PFSK-1 (cell line): ENCODE data around the gene OR8I2.

Experiments
- FOXP2 ChIP-seq: optimal IDR thresholded peaks from 2 replicates; pipeline ENCODE3; 2011; ENCODE audit warnings: borderline replicate concordance, control low read depth, inconsistent platforms; ENCODE audit not compliant: insufficient read depth; ENCODE audit errors: extremely low read length, extremely low read depth
- POLR2AphosphoS5 ChIP-seq: IDR thresholded peaks from 2 replicates; pipeline ENCODE4 v1.6.1; 2012; ENCODE audit warnings: low read depth, mild to moderate bottlenecking, control low read depth, low read length, moderate library complexity
- SIN3A ChIP-seq: IDR thresholded peaks from 2 replicates; pipeline ENCODE4 v1.6.1; 2012; ENCODE audit warnings: mild to moderate bottlenecking, low read length, moderate library complexity, borderline replicate concordance; ENCODE audit not compliant: insufficient read depth
- TAF1 ChIP-seq: IDR thresholded peaks from 2 replicates; pipeline ENCODE4 v1.6.1; 2012; ENCODE audit warnings: low read length, control low read depth, borderline replicate concordance; ENCODE audit not compliant: insufficient read depth
- TF ChIP-seq, protein P1 (sequence below), 2 experiments: IDR thresholded peaks; 2 replicates each; pipeline versions ENCODE4 v1.6.1 to v1.8.0; 2011 to 2012; ENCODE audit warnings: low read depth in 2 of 2, low read length in 2 of 2, control low read depth in 1 of 2, inconsistent platforms in 1 of 2, mild to moderate bottlenecking in 1 of 2, moderate library complexity in 1 of 2; ENCODE audit not compliant: insufficient read depth in 1 of 2

Gene OR8I2

DNA sequence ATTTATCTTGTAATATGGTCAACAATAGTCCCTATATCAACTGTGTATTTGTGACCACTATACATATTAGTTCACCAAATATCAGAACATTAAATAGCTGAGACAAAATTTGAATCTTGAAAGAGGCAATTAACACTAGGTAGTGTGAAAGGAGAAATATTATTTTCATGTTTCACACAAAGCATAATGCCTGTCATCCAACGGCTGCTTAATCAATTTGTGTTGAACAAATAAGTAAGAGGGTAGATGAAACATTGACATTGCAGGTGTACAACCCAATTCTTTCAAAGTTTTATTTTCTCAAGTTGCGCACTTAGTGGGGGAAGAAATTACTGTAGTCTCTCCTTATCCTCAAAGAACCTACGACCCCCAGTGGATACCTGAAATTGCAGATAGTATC, 3.4 kb upstream of the OR8I2 start:
- TF ChIP-seq POLR2AphosphoS5 (no peak), SIN3A (no peak), FOXP2 (no peak), TAF1 (no peak)
- TF ChIP-seq, protein P1, sequence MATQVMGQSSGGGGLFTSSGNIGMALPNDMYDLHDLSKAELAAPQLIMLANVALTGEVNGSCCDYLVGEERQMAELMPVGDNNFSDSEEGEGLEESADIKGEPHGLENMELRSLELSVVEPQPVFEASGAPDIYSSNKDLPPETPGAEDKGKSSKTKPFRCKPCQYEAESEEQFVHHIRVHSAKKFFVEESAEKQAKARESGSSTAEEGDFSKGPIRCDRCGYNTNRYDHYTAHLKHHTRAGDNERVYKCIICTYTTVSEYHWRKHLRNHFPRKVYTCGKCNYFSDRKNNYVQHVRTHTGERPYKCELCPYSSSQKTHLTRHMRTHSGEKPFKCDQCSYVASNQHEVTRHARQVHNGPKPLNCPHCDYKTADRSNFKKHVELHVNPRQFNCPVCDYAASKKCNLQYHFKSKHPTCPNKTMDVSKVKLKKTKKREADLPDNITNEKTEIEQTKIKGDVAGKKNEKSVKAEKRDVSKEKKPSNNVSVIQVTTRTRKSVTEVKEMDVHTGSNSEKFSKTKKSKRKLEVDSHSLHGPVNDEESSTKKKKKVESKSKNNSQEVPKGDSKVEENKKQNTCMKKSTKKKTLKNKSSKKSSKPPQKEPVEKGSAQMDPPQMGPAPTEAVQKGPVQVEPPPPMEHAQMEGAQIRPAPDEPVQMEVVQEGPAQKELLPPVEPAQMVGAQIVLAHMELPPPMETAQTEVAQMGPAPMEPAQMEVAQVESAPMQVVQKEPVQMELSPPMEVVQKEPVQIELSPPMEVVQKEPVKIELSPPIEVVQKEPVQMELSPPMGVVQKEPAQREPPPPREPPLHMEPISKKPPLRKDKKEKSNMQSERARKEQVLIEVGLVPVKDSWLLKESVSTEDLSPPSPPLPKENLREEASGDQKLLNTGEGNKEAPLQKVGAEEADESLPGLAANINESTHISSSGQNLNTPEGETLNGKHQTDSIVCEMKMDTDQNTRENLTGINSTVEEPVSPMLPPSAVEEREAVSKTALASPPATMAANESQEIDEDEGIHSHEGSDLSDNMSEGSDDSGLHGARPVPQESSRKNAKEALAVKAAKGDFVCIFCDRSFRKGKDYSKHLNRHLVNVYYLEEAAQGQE (IDR thresholded peaks at IDR 0.05; ENCODE audit: insufficient read depth in 1 of 2, low read depth in 2 of 2, low read length in 2 of 2): no peak

GRCh38 chr11:56103210-56103737, 10.2 kb downstream of the OR8I2 start, which contains the start of gene OR8H2:
Gene OR8H2 (plus strand): TSS chr11:56103687. CDS start chr11:56105043, 1,356 bp downstream.
- TF ChIP-seq SIN3A (no peak), TAF1 (no peak)

DNA sequence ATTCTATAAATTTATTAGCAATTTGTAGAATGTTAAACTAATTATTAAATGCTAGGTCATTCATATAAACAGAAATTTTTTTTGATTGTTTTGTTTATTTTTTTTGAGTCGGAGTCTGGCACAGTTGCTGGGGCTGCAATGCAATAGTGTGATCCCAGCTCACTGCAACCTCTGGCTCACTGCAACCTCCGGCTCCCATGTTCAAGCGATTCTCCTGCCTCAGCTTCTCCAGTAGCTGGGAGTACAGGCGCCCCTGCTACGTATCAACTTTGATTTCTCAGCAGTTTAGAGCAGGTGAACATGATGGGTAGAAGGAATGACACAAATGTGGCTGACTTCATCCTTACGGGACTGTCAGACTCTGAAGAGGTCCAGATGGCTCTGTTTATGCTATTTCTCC, 29.0 kb downstream of the OR8I2 start, which contains the start of gene OR8H3:
OR8H3 (plus strand) TSS at position 301 of the 400 bp plus-strand sequence; CDS start at position 301, 0 bp downstream.
- TF ChIP-seq, protein P1 (IDR thresholded peaks at IDR 0.05; ENCODE audit: insufficient read depth in 1 of 2, low read depth in 2 of 2, low read length in 2 of 2): no peak
- TF ChIP-seq SIN3A (no peak), FOXP2 (no peak), POLR2AphosphoS5 (no peak), TAF1 (no peak)

- TF ChIP-seq, protein P1 (IDR thresholded peaks at IDR 0.05; ENCODE audit: insufficient read depth in 1 of 2, low read depth in 2 of 2, low read length in 2 of 2): no peak
- TF ChIP-seq SIN3A: no peak
- no peak for TF ChIP-seq FOXP2
- TF ChIP-seq POLR2AphosphoS5: no peak
- TF ChIP-seq TAF1: no peak
These were observed 47.1 kb downstream of the OR8I2 start, which contains the start of gene OR8J3 for GRCh38 chr11:56140151-56140661. Gene OR8J3 (minus strand): TSS chr11:56140201. CDS start chr11:56137718, 2,483 bp downstream.
